Brain pericyte (primary cell): ENCODE results near the gene ANKRD2.
"Not testable (repeated sequence)": the region's sequence is repeated elsewhere in the genome, so short reads cannot be mapped to it uniquely, and the experiment has no call there.

Experiments used
- DNase-seq: peaks from one replicate; pipeline ENCODE4 v3.0.0-alpha.2; 2012; ENCODE audit warnings: low read depth, low spot score

Gene ANKRD2

GRCh38 chr10:97571622-97572021 is 957 bp upstream of the ANKRD2 start:
- no peak for DNase-seq

- DNase-seq = no peak
These were observed 442 bp downstream of the ANKRD2 start for GRCh38 chr10:97573021-97573420.

- DNase-seq = no peak
These were observed 1.1 kb downstream of the ANKRD2 start for GRCh38 chr10:97573672-97574071.

GRCh38 chr10:97574374-97575126 is 2.0 kb downstream of the ANKRD2 start:
- no peak for DNase-seq

- DNase-seq = no peak
These were observed 2.6 kb downstream of the ANKRD2 start for GRCh38 chr10:97575127-97575668.

- not testable (repeated sequence) for DNase-seq
These were observed 3.9 kb downstream of the ANKRD2 start for GRCh38 chr10:97576487-97576886.

GRCh38 chr10:97577701-97578100 is 5.1 kb downstream of the ANKRD2 start:
- no peak for DNase-seq

GRCh38 chr10:97578171-97578844 is 5.7 kb downstream of the ANKRD2 start:
- DNase-seq = no peak

GRCh38 chr10:97580421-97581367 is 8.1 kb downstream of the ANKRD2 start:
- no peak for DNase-seq

GRCh38 chr10:97582169-97582568 is 9.6 kb downstream of the ANKRD2 start:
- DNase-seq = no peak

- no peak for DNase-seq
These were observed 10.9 kb downstream of the ANKRD2 start for GRCh38 chr10:97583476-97583875.

- no peak for DNase-seq
These were observed 11.7 kb downstream of the ANKRD2 start, which contains the start of gene HOGA1 for GRCh38 chr10:97584060-97584797. Gene HOGA1 (plus strand): TSS chr10:97584389. CDS start chr10:97584704, 315 bp downstream.

GRCh38 chr10:97584798-97585438 is 12.3 kb downstream of the ANKRD2 start:
- no peak for DNase-seq

- no peak for DNase-seq
These were observed 12.8 kb downstream of the ANKRD2 start for GRCh38 chr10:97585439-97585811.

- no peak for DNase-seq
These were observed 14.6 kb downstream of the ANKRD2 start for GRCh38 chr10:97587183-97587582.

GRCh38 chr10:97589479-97589878 is 16.9 kb downstream of the ANKRD2 start, which contains the start of gene C10orf62:
Gene C10orf62 (plus strand): TSS chr10:97589721. CDS start chr10:97589898, 177 bp downstream.
- no peak for DNase-seq

GRCh38 chr10:97590082-97590747 is 17.6 kb downstream of the ANKRD2 start:
- no peak for DNase-seq

GRCh38 chr10:97590748-97591495 is 18.3 kb downstream of the ANKRD2 start:
- no peak for DNase-seq

- no peak for DNase-seq
These were observed 20.8 kb downstream of the ANKRD2 start for GRCh38 chr10:97593421-97593820.
